Smooth muscle cell (in vitro differentiated cells): ENCODE measurements around the gene TASOR2. TPM values are rescaled to one million over a fixed set of nuclear protein-coding genes. Genes with fewer than 3 reads are reported as not detected.

Experiments
- DNase-seq: peaks from one replicate; lab custom pipeline; 2025; ENCODE audit not compliant: unreplicated experiment; lab: John Stamatoyannopoulos, UW
- H2AFZ ChIP-seq: fragments of 200-600 bp; sonication (generic); 2 replicates; pipeline ENCODE4 v1.6.0; 2016; ENCODE audit warnings: antibody characterized with exemption, low read depth, mild to moderate bottlenecking
- H3F3A ChIP-seq: fragments of 200-600 bp; sonication (generic); 2 replicates; pipeline ENCODE4 v1.6.0; 2017; ENCODE audit warnings: antibody characterized with exemption, low read depth
- H3K27ac ChIP-seq: fragments of 200-600 bp; sonication (generic); 2 replicates; pipeline ENCODE4 v1.5.1; 2016; ENCODE audit warnings: low read depth, mild to moderate bottlenecking
- H3K27me3 ChIP-seq: fragments of 200-600 bp; sonication (generic); 2 replicates; pipeline ENCODE4 v1.6.1; 2016; ENCODE audit warnings: low read depth, mild to moderate bottlenecking
- H3K36me3 ChIP-seq: fragments of 200-600 bp; sonication (generic); 2 replicates; pipeline ENCODE4 v1.5.1; 2016; ENCODE audit warnings: low read depth
- H3K4me1 ChIP-seq: fragments of 200-600 bp; sonication (generic); 2 replicates; pipeline ENCODE4 v1.5.1; 2016; ENCODE audit warnings: low read depth
- H3K4me2 ChIP-seq: fragments of 200-600 bp; sonication (generic); 2 replicates; pipeline ENCODE4 v1.6.0; 2016; ENCODE audit warnings: mild to moderate bottlenecking
- H3K4me3 ChIP-seq: fragments of 200-600 bp; sonication (generic); 2 replicates; pipeline ENCODE4 v1.5.1; 2016; ENCODE audit warnings: mild to moderate bottlenecking
- H3K79me2 ChIP-seq: fragments of 200-600 bp; sonication (generic); 2 replicates; pipeline ENCODE4 v1.6.0; 2016; ENCODE audit warnings: low read depth, mild to moderate bottlenecking
- H3K9ac ChIP-seq: fragments of 200-600 bp; sonication (generic); 2 replicates; pipeline ENCODE4 v1.6.0; 2016; ENCODE audit warnings: low read depth
- H3K9me3 ChIP-seq: fragments of 200-600 bp; sonication (generic); replicated peaks from 2 replicates; pipeline ENCODE4 v1.5.1; 2016; ENCODE audit warnings: low read depth
- H4K20me1 ChIP-seq: fragments of 200-600 bp; sonication (generic); 2 replicates; pipeline ENCODE4 v1.6.0; 2016; ENCODE audit warnings: low read depth
- WGBS: methylation state at CpG from one replicate; pipeline ENCODE4 v1.1.7; 2016; ENCODE audit warnings: low lambda C conversion rate; 5-methylcytosine and 5-hydroxymethylcytosine counted together
- polyA plus RNA-seq: library from polyadenylated mRNA; unstranded; fragments of >200 nt; fragmentation: Nextera tagmentation; extraction: Ambion mirVana; gene quantifications from 2 replicates; pipeline ENCODE4 v1.2.1, GENCODE V29; 2016
- total RNA-seq: library from RNA; depleted of rRNA; stranded (reverse); fragments of >200 nt; gene quantifications from 2 replicates; pipeline ENCODE4 v1.2.3, GENCODE V29; 2014
- TF ChIP-seq, protein P1 (sequence below): fragments of 200-600 bp; sonication (generic); IDR thresholded peaks from 2 replicates; pipeline ENCODE4 v1.5.1; 2017; ENCODE audit warnings: borderline replicate concordance, mild to moderate bottlenecking, antibody characterized with exemption; ENCODE audit not compliant: insufficient read depth, poor library complexity, severe bottlenecking

Gene TASOR2
- total and polyA plus RNA-seq, 2 experiments from 2014 or later, result 15.4 to 132 TPM

DNA sequence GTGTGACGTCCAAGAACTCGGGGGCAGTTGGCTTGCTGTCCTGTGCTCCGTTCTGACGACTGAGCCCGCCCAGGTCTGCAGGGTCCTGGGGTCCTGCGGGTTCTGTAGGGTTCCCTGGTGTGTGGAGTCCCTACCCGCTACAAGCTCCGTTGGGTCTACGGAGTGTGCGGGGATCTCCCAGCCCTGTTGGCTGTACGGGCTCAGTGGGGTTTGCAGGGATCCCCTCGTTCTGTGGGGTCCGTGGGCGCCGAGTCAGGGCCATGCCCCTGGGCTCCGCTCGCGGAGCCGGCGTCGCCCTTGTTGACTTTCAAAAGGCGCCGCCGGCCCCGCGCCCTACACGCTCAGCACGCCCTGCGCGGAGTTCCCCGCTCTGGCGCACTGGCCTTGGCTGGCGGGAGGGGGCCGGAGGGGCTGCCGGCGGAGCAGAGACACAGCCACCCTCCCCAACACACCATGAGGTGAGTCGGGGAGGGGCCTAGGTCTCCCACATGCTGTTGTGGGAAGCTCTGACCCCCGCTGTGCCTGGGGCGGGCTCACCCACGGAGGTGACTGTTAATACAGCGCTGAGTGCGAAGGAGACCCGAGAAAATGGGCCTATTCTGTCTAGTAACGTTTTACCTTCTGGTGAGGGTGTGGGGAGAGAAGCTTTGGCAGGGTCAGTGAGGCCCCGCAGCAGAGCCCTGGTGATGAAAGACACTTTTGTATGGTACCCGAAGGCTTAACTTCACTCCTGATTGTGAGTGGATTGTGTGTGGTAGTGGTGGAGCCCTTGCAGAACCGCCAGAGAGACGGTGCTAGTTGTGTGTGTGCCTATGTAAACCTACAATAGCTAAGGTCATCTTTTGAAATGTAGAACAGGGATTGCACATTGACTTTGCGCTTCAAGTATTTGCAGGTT, 8.1 kb downstream of the TASOR2 start:
- Histone ChIP-seq H3K4me2 (peak overlapping the region; percentile 99), H3K4me1 (peaks cover 16% of the 10 kb centered on the region), H4K20me1 (peaks cover 100% of the 10 kb centered on the region), H3F3A (peaks cover 8% of the 10 kb centered on the region), H3K36me3 (no peaks in the 10 kb centered on the region), H3K9me3 (no peaks in the 10 kb centered on the region), H3K9ac (peak overlapping the region; percentile 86), H3K4me3 (peak overlapping the region; percentile 72), H3K27me3 (no peaks in the 10 kb centered on the region), H3K79me2 (peaks cover 100% of the 10 kb centered on the region), H3K27ac (peak overlapping the region; percentile 62), H2AFZ (peak overlapping the region; percentile 48)
- peak; percentile 25 for DNase-seq
- WGBS, result 3% methylated on average over 47 of the region's 49 CpGs
- TF ChIP-seq, protein P1, sequence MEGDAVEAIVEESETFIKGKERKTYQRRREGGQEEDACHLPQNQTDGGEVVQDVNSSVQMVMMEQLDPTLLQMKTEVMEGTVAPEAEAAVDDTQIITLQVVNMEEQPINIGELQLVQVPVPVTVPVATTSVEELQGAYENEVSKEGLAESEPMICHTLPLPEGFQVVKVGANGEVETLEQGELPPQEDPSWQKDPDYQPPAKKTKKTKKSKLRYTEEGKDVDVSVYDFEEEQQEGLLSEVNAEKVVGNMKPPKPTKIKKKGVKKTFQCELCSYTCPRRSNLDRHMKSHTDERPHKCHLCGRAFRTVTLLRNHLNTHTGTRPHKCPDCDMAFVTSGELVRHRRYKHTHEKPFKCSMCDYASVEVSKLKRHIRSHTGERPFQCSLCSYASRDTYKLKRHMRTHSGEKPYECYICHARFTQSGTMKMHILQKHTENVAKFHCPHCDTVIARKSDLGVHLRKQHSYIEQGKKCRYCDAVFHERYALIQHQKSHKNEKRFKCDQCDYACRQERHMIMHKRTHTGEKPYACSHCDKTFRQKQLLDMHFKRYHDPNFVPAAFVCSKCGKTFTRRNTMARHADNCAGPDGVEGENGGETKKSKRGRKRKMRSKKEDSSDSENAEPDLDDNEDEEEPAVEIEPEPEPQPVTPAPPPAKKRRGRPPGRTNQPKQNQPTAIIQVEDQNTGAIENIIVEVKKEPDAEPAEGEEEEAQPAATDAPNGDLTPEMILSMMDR, result no peak

DNA sequence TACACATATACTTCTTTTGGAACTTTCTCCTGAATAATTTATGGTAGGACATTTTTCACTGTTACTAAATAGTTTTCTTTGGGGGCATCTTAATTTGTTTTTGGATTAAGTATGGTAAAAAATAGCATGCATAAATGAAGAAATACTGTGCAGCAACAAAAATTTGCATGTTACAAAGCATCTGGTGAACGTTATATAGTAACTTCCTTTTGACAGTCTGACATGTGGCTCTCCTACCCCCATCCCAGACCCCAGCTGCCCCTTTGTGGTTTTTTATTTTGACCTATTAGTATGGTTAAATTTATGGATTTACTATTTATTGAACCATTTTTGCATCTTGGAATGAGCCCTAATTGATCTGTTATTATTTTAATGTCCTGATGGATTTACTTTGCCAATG, 9.9 kb downstream of the TASOR2 start:
- Histone ChIP-seq H3F3A (peaks cover 8% of the 10 kb centered on the region), H3K79me2 (peaks cover 100% of the 10 kb centered on the region), H3K27me3 (no peaks in the 10 kb centered on the region), H3K36me3 (no peaks in the 10 kb centered on the region), H4K20me1 (peaks cover 100% of the 10 kb centered on the region), H3K9ac (no peak overlapping the region), H3K9me3 (no peaks in the 10 kb centered on the region), H3K4me3 (no peak overlapping the region), H2AFZ (no peak overlapping the region), H3K4me1 (peaks cover 16% of the 10 kb centered on the region), H3K27ac (no peak overlapping the region), H3K4me2 (no peak overlapping the region)
- TF ChIP-seq, protein P1, result no peak
- DNase-seq, result no peak
- 64% methylated on average over 1 of the region's 1 CpG for WGBS

DNA sequence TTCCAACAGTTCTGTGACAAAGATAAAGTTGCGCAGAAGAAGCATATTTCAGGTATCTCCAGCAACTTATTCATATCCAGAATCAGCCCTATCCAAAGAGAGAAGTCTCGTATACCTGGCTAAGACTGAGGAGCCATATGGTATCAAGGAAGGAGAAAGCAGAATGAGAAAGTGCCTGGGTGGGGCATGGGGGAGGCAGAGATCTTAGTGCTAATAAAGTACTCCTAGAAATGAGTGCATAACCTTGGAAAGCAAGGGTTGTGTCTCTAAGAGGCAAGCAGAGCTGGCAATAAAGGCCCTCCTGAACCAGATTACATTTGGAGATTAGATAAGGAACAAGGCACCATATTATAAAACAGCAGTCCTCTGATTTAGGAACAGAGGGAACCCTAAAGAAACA, 12.7 kb downstream of the TASOR2 start:
- Histone ChIP-seq H3K9ac (no peak overlapping the region), H3K4me1 (peaks cover 15% of the 10 kb centered on the region), H4K20me1 (peaks cover 100% of the 10 kb centered on the region), H3K9me3 (no peaks in the 10 kb centered on the region), H3K36me3 (no peaks in the 10 kb centered on the region), H3K27ac (no peak overlapping the region), H3K27me3 (no peaks in the 10 kb centered on the region), H3K4me3 (no peak overlapping the region), H3K4me2 (no peak overlapping the region), H2AFZ (no peak overlapping the region), H3F3A (peaks cover 6% of the 10 kb centered on the region), H3K79me2 (peaks cover 100% of the 10 kb centered on the region)
- 89% methylated on average over 2 of the region's 2 CpGs for WGBS
- TF ChIP-seq, protein P1, result no peak
- no peak for DNase-seq
